Measurements from ENCODE around the gene LURAP1L.

Gene LURAP1L

GRCh38 chr9:12774861-12775678 lies at the start of gene LURAP1L:
TSS of gene LURAP1L (plus strand) at chr9:12775020. CDS start at chr9:12775716, 696 bp downstream.
- no peak for DNase-seq (ENCODE audit: low read depth in 2 of 2)

- no peak for DNase-seq (ENCODE audit: low read depth in 2 of 2)
Measured at GRCh38 chr9:12726795-12727194, 48.0 kb upstream of the LURAP1L start.

- no peak for DNase-seq (ENCODE audit: low read depth in 2 of 2)
Measured at GRCh38 chr9:12730198-12730597, 44.6 kb upstream of the LURAP1L start.

GRCh38 chr9:12730927-12731326 lies 43.9 kb upstream of the LURAP1L start:
- DNase-seq (ENCODE audit: low read depth in 2 of 2) = no peak

- no peak for DNase-seq (ENCODE audit: low read depth in 2 of 2)
Measured at GRCh38 chr9:12732971-12733370, 41.8 kb upstream of the LURAP1L start.

- DNase-seq (ENCODE audit: low read depth in 2 of 2) = no peak
Measured at GRCh38 chr9:12735665-12736064, 39.2 kb upstream of the LURAP1L start.

GRCh38 chr9:12737871-12738270 lies 36.9 kb upstream of the LURAP1L start:
- DNase-seq (ENCODE audit: low read depth in 2 of 2) = no peak

- no peak for DNase-seq (ENCODE audit: low read depth in 2 of 2)
Measured at GRCh38 chr9:12739014-12739652, 35.7 kb upstream of the LURAP1L start.

GRCh38 chr9:12740845-12741244 lies 34.0 kb upstream of the LURAP1L start:
- DNase-seq (ENCODE audit: low read depth in 2 of 2) = no peak

GRCh38 chr9:12748016-12748415 lies 26.8 kb upstream of the LURAP1L start:
- no peak for DNase-seq (ENCODE audit: low read depth in 2 of 2)

GRCh38 chr9:12748954-12749353 lies 25.9 kb upstream of the LURAP1L start:
- no peak for DNase-seq (ENCODE audit: low read depth in 2 of 2)

GRCh38 chr9:12753931-12754330 lies 20.9 kb upstream of the LURAP1L start:
- no peak for DNase-seq (ENCODE audit: low read depth in 2 of 2)

GRCh38 chr9:12759761-12760160 lies 15.1 kb upstream of the LURAP1L start:
- no peak for DNase-seq (ENCODE audit: low read depth in 2 of 2)

GRCh38 chr9:12760758-12761157 lies 14.1 kb upstream of the LURAP1L start:
- no peak for DNase-seq (ENCODE audit: low read depth in 2 of 2)

- no peak for DNase-seq (ENCODE audit: low read depth in 2 of 2)
Measured at GRCh38 chr9:12764150-12764549, 10.7 kb upstream of the LURAP1L start.

GRCh38 chr9:12765088-12765798 lies 9.6 kb upstream of the LURAP1L start:
- no peak for DNase-seq (ENCODE audit: low read depth in 2 of 2)

GRCh38 chr9:12766357-12766756 lies 8.5 kb upstream of the LURAP1L start:
- no peak for DNase-seq (ENCODE audit: low read depth in 2 of 2)

GRCh38 chr9:12770261-12770660 lies 4.6 kb upstream of the LURAP1L start:
- DNase-seq (ENCODE audit: low read depth in 2 of 2) = no peak

GRCh38 chr9:12771891-12772290 lies 2.9 kb upstream of the LURAP1L start:
- no peak for DNase-seq (ENCODE audit: low read depth in 2 of 2)

GRCh38 chr9:12773562-12773961 lies 1.3 kb upstream of the LURAP1L start:
- no peak for DNase-seq (ENCODE audit: low read depth in 2 of 2)

GRCh38 chr9:12775679-12776512 lies 1.1 kb downstream of the LURAP1L start:
- no peak for DNase-seq (ENCODE audit: low read depth in 2 of 2)

Data from stimulated activated CD8-positive, alpha-beta memory T cell treated with anti-CD3 and anti-CD28 coated beads, Interleukin-2, amount 100 ng/mL, for 1 hour (primary cell).